Naive B cell (primary cell): ENCODE results near the gene CLCNKB. TPM values are rescaled to one million over a fixed set of nuclear protein-coding genes. Genes with fewer than 3 reads are reported as not detected.
"Not testable (repeated sequence)": the region's sequence is repeated elsewhere in the genome, so short reads cannot be mapped to it uniquely, and the experiment has no call there.

Experiments
- ATAC-seq, 2 donors: fragments of 150-1000 bp; cut with Tn5 transposase; 2 replicates each; pipeline ENCODE4 v1.10.0; 2021; ENCODE audit warnings: low read depth in 2 of 2, mild to moderate bottlenecking in 2 of 2, moderate library complexity in 2 of 2
- DNase-seq: peaks from one replicate; pipeline ENCODE4 v3.0.0; 2022
- H3K27ac Mint-ChIP-seq, 6 donors: one replicate each; pipeline ENCODE4 v1.8.0; 2020 to 2022; ENCODE audit warnings: mild to moderate bottlenecking in 6 of 6, mixed read lengths in 6 of 6, moderate library complexity in 5 of 6, inconsistent platforms in 2 of 6
- H3K27me3 Mint-ChIP-seq, 3 donors: one replicate each; pipeline ENCODE4 v1.8.0; 2021 to 2022; ENCODE audit warnings: mixed read lengths in 3 of 3, mild to moderate bottlenecking in 1 of 3
- H3K36me3 Mint-ChIP-seq, 2 donors: one replicate each; pipeline ENCODE4 v1.8.0; 2020 to 2022; ENCODE audit warnings: mixed read lengths in 2 of 2, inconsistent platforms in 1 of 2, mild to moderate bottlenecking in 1 of 2
- H3K4me1 Mint-ChIP-seq, 3 donors: one replicate each; pipeline ENCODE4 v1.8.0; 2020 to 2022; ENCODE audit warnings: mixed read lengths in 3 of 3, inconsistent platforms in 1 of 3, mild to moderate bottlenecking in 1 of 3, moderate library complexity in 1 of 3
- H3K4me3 Mint-ChIP-seq, 8 donors: one replicate each; pipeline ENCODE4 v1.8.0; 2020 to 2022; ENCODE audit warnings: mild to moderate bottlenecking in 8 of 8, mixed read lengths in 8 of 8, moderate library complexity in 8 of 8, inconsistent platforms in 2 of 8
- H3K9me3 Mint-ChIP-seq, 7 donors: one replicate each; pipeline ENCODE4 v1.8.0; 2020 to 2022; ENCODE audit warnings: mixed read lengths in 7 of 7, mild to moderate bottlenecking in 5 of 7, inconsistent platforms in 2 of 7, moderate library complexity in 1 of 7
- polyA plus RNA-seq, 6 donors: library from polyadenylated mRNA; unstranded; fragments of 300-500 nt; fragmentation: Illumina TruSeq; gene quantifications; one replicate each; pipeline ENCODE4 v1.2.3, GENCODE V29; 2021; ENCODE audit warnings: low read depth in 6 of 6

Gene CLCNKB
- polyA plus RNA-seq: not detected

DNA sequence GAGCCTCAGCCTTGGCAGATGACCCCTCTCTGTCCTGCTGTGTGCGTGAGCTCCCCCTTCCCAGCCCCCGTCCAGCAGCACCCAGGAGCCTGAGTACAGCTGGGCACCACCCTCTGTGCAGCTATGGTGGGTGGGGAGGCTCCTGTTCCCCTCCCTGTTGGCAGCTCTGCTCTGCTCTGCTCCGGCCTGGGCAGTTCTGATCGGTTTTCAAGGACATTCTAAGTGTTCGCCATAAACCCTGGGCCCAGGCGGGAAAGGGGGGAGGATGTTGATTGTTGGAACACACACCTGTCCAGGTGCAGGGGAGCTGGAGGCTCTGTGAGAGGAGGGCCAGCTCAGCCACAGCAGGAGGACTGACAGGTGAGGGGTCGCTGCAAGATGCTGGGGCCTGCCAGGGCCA is at the start of gene CLCNKB:
Gene CLCNKB, plus strand, starts transcription at position 262 of the 400 bp plus-strand sequence. CDS start 711 bp downstream, outside the sequence.
- peaks cover 0 to 4% (median 0%) of the 10 kb centered on the region in 3 donors for H3K4me1 Mint-ChIP-seq
- peaks cover 5 to 51% (median 12%) of the 10 kb centered on the region in 3 donors for H3K27me3 Mint-ChIP-seq
- no peak for DNase-seq
- no peak within 1 kb of the TSS for H3K27ac Mint-ChIP-seq
- H3K36me3 Mint-ChIP-seq: no peaks in the 10 kb centered on the region
- H3K9me3 Mint-ChIP-seq: no peaks in the 10 kb centered on the region
- no peak within 1 kb of the TSS for H3K4me3 Mint-ChIP-seq
- ATAC-seq: no peak

GRCh38 chr1:15994081-15994480 is 49.5 kb upstream of the CLCNKB start:
- Mint-ChIP-seq H3K27me3 (peaks cover 4 to 25% (median 11%) of the 10 kb centered on the region in 3 donors), H3K9me3 (peaks cover 0 to 2% (median 0%) of the 10 kb centered on the region in 7 donors), H3K4me3 (no peak overlapping the region), H3K36me3 (peaks cover 0 to 4% of the 10 kb centered on the region in 2 donors), H3K27ac (no peak overlapping the region), H3K4me1 (no peaks in the 10 kb centered on the region)
- DNase-seq (no peak), ATAC-seq (no peak)

GRCh38 chr1:15994590-15995351 is 48.8 kb upstream of the CLCNKB start:
- peaks cover 0 to 4% of the 10 kb centered on the region in 2 donors for H3K36me3 Mint-ChIP-seq
- DNase-seq (peak; percentile 16), ATAC-seq (peak; percentile 30 to 56)
- H3K27ac Mint-ChIP-seq: peak overlapping the region in 1 of 6 donors; percentile 61
- no peaks in the 10 kb centered on the region for H3K4me1 Mint-ChIP-seq
- H3K4me3 Mint-ChIP-seq: no peak overlapping the region
- H3K9me3 Mint-ChIP-seq: peaks cover 0 to 2% (median 0%) of the 10 kb centered on the region in 7 donors
- H3K27me3 Mint-ChIP-seq: peaks cover 4 to 27% (median 9%) of the 10 kb centered on the region in 3 donors

- peaks cover 4 to 14% (median 9%) of the 10 kb centered on the region in 3 donors for H3K27me3 Mint-ChIP-seq
- ATAC-seq (no peak), DNase-seq (no peak)
- H3K36me3 Mint-ChIP-seq: peaks cover 0 to 4% of the 10 kb centered on the region in 2 donors
- H3K9me3 Mint-ChIP-seq: peaks cover 0 to 2% (median 0%) of the 10 kb centered on the region in 7 donors
- H3K27ac Mint-ChIP-seq: peak overlapping the region in 1 of 6 donors; percentile 67
- no peaks in the 10 kb centered on the region for H3K4me1 Mint-ChIP-seq
- H3K4me3 Mint-ChIP-seq: no peak overlapping the region
Observed at GRCh38 chr1:15997076-15997585, 46.5 kb upstream of the CLCNKB start.

DNA sequence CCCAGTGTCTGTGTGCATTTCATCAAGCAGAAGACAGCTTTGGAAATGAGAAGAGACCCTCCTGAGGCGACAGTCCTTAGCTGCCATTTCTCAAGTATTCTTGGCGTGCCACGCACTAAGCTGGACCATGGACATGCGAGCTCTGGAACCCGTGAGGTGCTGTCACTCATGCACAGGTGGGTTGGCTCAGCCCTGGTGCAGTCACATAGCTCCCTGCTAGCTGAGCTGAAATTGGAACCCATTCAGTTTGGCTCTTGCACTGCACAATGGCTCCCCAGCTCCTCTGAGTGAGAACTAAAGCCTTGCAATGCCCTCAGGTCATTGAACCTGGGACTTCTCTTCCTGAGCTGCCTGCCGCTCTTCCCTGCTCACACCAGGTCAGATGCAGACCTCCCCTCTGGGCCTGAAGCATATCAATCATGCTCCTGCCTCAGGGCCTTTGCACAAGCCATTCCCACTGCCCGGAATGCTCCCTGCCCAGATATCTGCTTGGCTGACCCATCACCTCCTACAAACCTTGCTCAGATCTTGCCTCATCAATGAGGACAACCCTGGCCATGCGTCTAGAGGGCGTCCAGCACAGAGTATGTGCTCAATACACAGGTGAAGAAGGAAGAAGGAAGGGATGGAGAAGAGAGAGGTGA is 45.8 kb upstream of the CLCNKB start:
- peaks cover 0 to 10% (median 9%) of the 10 kb centered on the region in 3 donors for H3K27me3 Mint-ChIP-seq
- no peak overlapping the region for H3K27ac Mint-ChIP-seq

GRCh38 chr1:15998929-15999328 is 44.7 kb upstream of the CLCNKB start:
- Mint-ChIP-seq H3K4me3 (no peak overlapping the region), H3K36me3 (peaks cover 0 to 4% of the 10 kb centered on the region in 2 donors), H3K9me3 (peaks cover 0 to 2% (median 0%) of the 10 kb centered on the region in 7 donors), H3K27ac (no peak overlapping the region), H3K4me1 (no peaks in the 10 kb centered on the region), H3K27me3 (peaks cover 0 to 10% (median 9%) of the 10 kb centered on the region in 3 donors)
- ATAC-seq (no peak), DNase-seq (no peak)

More for the DNA sequence above, 45.8 kb upstream of the CLCNKB start:
- ATAC-seq: no peak
- H3K4me1 Mint-ChIP-seq: no peaks in the 10 kb centered on the region
- no peak overlapping the region for H3K4me3 Mint-ChIP-seq
- H3K36me3 Mint-ChIP-seq: peaks cover 0 to 4% of the 10 kb centered on the region in 2 donors
- DNase-seq: no peak
- H3K9me3 Mint-ChIP-seq: peaks cover 0 to 2% (median 0%) of the 10 kb centered on the region in 7 donors

DNA sequence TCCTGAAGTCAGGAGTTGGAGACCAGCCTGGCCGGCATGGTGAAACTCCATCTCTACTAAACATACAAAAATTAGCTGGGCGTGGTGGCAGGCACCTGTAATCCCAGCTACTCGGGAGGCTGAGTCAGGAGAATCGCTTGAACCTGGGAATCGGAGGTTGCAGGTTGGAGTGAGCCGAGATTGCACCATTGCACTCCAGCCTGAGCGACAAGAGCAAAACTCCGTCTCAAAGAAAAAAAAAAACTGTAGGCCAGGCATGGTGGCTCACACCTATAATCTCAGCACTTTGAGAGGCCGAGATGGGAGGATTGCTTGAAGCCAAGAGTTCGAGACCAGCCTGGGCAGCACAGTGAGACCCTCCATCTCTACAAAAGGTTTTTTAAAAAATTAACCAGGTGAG is 42.3 kb upstream of the CLCNKB start:
- H3K27me3 Mint-ChIP-seq, H3K9me3 Mint-ChIP-seq, DNase-seq, H3K36me3 Mint-ChIP-seq, H3K4me3 Mint-ChIP-seq, H3K27ac Mint-ChIP-seq, ATAC-seq: not testable (repeated sequence)
- peaks cover 11 to 18% (median 18%) of the 10 kb centered on the region in 3 donors for H3K4me1 Mint-ChIP-seq

- peak overlapping the region in 1 of 8 donors; percentile 55 for H3K4me3 Mint-ChIP-seq
Observed at GRCh38 chr1:16005597-16005996, 38.0 kb upstream of the CLCNKB start.

GRCh38 chr1:16006010-16006409 is 37.6 kb upstream of the CLCNKB start:
- peak overlapping the region in 1 of 8 donors; percentile 16 for H3K4me3 Mint-ChIP-seq
- H3K9me3 Mint-ChIP-seq: no peaks in the 10 kb centered on the region
- H3K4me1 Mint-ChIP-seq: peaks cover 18 to 28% (median 26%) of the 10 kb centered on the region in 3 donors
- no peak for ATAC-seq
- H3K27ac Mint-ChIP-seq: peak overlapping the region in 1 of 6 donors; percentile 1
- peaks cover 0 to 6% (median 3%) of the 10 kb centered on the region in 3 donors for H3K27me3 Mint-ChIP-seq
- DNase-seq: no peak
- no peaks in the 10 kb centered on the region for H3K36me3 Mint-ChIP-seq

More at GRCh38 chr1:16005597-16005996, 38.0 kb upstream of the CLCNKB start:
- H3K27ac Mint-ChIP-seq: no peak overlapping the region
- H3K36me3 Mint-ChIP-seq: no peaks in the 10 kb centered on the region
- H3K9me3 Mint-ChIP-seq: no peaks in the 10 kb centered on the region
- H3K4me1 Mint-ChIP-seq: peaks cover 18 to 28% (median 26%) of the 10 kb centered on the region in 3 donors
- peak; percentile 30 to 39 for ATAC-seq
- no peak for DNase-seq
- peaks cover 0 to 6% (median 3%) of the 10 kb centered on the region in 3 donors for H3K27me3 Mint-ChIP-seq

DNA sequence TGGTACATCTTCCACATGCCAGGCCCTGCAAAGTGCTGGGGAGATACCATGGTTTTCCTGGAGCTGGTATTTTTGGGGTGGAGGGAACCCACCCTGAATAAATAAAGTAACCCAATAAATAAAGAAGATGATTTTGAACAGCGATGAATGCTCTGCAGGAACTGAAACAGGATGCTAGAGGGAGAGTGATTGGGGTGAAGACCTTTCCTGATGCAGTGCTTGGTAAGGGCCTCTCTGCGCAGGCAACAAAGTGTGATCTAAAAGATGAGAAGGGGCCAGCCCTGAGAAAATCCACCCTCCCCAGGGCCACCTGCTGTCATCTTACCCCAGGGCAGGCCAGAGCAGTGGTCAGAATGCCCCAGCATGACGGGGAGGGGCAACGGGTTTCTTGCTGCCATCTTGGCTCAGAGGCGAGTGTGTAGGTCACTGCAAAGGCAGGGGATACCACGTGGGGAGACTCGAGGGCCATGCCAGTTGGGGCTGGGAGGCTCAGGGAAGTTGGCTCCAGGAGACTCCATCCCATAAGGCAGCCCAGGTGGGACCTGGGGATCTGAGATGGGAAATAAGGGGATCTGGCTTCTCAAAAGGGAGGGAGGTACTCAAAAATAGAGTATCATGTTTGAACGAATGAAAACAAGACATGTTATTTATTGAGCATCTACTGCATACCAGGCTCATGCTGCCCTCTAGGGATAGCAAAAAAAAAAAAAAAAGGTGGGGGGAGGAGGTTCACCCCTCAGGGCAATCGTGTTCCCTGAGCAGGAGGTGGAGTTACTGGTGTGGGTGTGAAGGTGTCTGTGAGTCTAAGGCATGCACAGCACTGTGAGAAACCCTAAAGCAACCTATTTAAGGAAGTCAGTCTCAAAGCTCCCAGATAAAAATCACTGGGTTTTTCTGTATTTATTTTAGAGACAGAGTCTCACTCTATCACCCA is 36.8 kb upstream of the CLCNKB start:
- peak overlapping the region in 3 of 6 donors; percentile 1 to 23 (median 21) for H3K27ac Mint-ChIP-seq
- ATAC-seq (peak; percentile 35 to 51), DNase-seq (no peak)
- no peaks in the 10 kb centered on the region for H3K36me3 Mint-ChIP-seq
- H3K4me1 Mint-ChIP-seq: peaks cover 18 to 28% (median 26%) of the 10 kb centered on the region in 3 donors
- H3K27me3 Mint-ChIP-seq: peaks cover 0 to 6% (median 3%) of the 10 kb centered on the region in 3 donors
- H3K4me3 Mint-ChIP-seq: peak overlapping the region in 5 of 8 donors; percentile 3 to 56 (median 11)
- H3K9me3 Mint-ChIP-seq: no peaks in the 10 kb centered on the region

DNA sequence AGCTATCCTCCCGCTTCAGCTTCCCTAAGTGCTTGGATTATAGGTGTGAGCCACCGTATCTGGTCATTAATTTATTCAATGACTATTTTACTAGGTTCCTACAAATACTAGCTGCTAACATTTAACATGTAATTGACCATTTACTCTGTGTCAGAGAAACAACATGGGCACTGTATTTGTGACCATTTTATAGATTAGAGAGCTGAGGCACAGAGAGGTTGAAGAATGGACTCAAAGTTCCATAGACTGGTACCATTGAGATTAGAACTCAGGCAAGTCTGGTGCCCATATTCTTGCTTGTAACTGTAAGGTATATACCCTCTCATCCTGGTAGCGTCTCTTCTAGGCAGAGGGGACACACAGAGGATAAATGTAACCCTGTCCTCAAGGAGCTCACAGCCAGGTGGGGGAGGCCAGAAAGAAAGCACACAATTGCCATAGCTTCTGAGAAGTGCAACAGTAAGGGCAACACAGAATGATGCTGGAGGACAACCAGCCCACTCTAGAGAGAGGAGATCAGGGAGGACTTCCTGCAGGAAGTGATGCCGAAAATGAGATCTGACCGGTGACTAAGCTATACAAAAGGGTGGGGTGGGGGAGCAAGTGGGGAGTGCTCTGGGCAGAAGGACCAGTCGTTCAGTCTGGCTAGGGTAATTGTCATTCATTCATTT is 35.8 kb upstream of the CLCNKB start:
- peak overlapping the region in 1 of 6 donors; percentile 79 for H3K27ac Mint-ChIP-seq
- no peaks in the 10 kb centered on the region for H3K36me3 Mint-ChIP-seq
- peaks cover 18 to 36% (median 32%) of the 10 kb centered on the region in 3 donors for H3K4me1 Mint-ChIP-seq
- ATAC-seq (no peak), DNase-seq (no peak)
- H3K9me3 Mint-ChIP-seq: no peaks in the 10 kb centered on the region
- H3K27me3 Mint-ChIP-seq: peaks cover 0 to 6% (median 3%) of the 10 kb centered on the region in 3 donors
- H3K4me3 Mint-ChIP-seq: peak overlapping the region in 1 of 8 donors; percentile 3

DNA sequence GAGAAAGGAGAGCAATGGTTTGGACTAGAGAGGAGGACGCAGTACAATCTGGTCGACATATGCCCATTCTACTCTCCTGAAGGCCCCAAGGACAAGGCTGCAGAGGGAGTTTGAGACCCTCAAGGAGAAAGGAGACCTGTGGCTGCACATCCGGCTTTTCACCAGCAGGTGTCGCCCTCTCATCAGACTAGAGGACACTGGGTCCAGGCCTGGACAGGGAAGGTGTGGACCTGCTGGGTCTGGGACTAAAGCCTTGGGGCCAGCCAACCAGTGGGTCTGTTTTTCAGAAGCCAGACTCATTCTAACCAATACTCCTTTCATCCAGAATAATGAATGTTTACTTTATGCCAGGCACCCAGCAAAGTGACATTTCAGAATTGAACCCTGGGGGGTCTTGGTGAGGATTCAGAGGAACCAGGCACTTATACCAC is 34.5 kb upstream of the CLCNKB start:
- peak overlapping the region in 2 of 8 donors; percentile 15 to 49 for H3K4me3 Mint-ChIP-seq
- no peaks in the 10 kb centered on the region for H3K36me3 Mint-ChIP-seq
- ATAC-seq: peak; percentile 31 to 52

More for the DNA sequence above, 34.5 kb upstream of the CLCNKB start:
- peak; percentile 63 for DNase-seq
- Mint-ChIP-seq H3K4me1 (peaks cover 22 to 41% (median 41%) of the 10 kb centered on the region in 3 donors), H3K27ac (peak overlapping the region in 1 of 6 donors; percentile 76), H3K27me3 (peaks cover 0 to 6% (median 3%) of the 10 kb centered on the region in 3 donors), H3K9me3 (no peaks in the 10 kb centered on the region)
